ENCODE data around the gene PCNX1. TPM values are rescaled to one million over a fixed set of nuclear protein-coding genes. Genes with fewer than 3 reads are reported as not detected.

Gene PCNX1
- total and polyA plus RNA-seq, 4 donors: 5.7 to 41.2 (median 18.2) TPM

DNA sequence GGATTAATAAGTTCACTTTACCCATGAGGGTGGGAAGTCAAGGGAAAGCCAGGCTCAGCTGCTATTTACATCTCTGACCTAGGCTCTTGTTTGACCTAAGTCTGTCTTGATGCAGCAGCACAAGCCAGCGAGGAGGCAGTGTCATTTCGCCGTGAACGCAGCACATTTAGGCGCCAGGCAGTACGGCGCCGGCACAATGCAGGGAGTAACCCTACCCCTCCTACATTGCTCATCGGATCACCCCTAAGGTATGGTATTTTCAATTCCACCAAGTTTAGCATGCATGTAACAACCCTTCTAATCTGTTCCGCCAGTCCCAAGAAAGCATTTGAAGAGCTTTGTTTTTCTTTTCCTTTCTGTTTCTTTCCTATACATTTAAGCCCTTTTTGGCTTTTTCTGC lies 81.2 kb downstream of the PCNX1 start:
- Histone ChIP-seq H3K9me3 (ENCODE audit: control insufficient read depth in 4 of 4, low read length in 3 of 4) (no peaks in the 10 kb centered on the region), H3K4me1 (ENCODE audit: control insufficient read depth in 4 of 4, insufficient read depth in 4 of 4, low read length in 3 of 4) (peaks cover 0 to 2% (median under 1%) of the 10 kb centered on the region in 4 donors), H3K4me3 (ENCODE audit: low read depth in 1 of 3, low read length in 3 of 3) (no peak overlapping the region), H3K9ac (ENCODE audit: low read depth in 1 of 2, low read length in 2 of 2) (no peak overlapping the region), H3K27me3 (ENCODE audit: control insufficient read depth in 4 of 4, insufficient read depth in 4 of 4, low read length in 3 of 4) (no peaks in the 10 kb centered on the region), H3K27ac (ENCODE audit: low read depth in 1 of 2, low read length in 2 of 2) (no peak overlapping the region), H3K36me3 (ENCODE audit: control insufficient read depth in 4 of 4, insufficient read depth in 3 of 4, low read depth in 1 of 4, low read length in 3 of 4) (peaks cover 0 to 3% (median 0%) of the 10 kb centered on the region in 4 donors)
- no peak for TF ChIP-seq YY1 (IDR thresholded peaks at IDR 0.05)
- TF ChIP-seq, protein P1, sequence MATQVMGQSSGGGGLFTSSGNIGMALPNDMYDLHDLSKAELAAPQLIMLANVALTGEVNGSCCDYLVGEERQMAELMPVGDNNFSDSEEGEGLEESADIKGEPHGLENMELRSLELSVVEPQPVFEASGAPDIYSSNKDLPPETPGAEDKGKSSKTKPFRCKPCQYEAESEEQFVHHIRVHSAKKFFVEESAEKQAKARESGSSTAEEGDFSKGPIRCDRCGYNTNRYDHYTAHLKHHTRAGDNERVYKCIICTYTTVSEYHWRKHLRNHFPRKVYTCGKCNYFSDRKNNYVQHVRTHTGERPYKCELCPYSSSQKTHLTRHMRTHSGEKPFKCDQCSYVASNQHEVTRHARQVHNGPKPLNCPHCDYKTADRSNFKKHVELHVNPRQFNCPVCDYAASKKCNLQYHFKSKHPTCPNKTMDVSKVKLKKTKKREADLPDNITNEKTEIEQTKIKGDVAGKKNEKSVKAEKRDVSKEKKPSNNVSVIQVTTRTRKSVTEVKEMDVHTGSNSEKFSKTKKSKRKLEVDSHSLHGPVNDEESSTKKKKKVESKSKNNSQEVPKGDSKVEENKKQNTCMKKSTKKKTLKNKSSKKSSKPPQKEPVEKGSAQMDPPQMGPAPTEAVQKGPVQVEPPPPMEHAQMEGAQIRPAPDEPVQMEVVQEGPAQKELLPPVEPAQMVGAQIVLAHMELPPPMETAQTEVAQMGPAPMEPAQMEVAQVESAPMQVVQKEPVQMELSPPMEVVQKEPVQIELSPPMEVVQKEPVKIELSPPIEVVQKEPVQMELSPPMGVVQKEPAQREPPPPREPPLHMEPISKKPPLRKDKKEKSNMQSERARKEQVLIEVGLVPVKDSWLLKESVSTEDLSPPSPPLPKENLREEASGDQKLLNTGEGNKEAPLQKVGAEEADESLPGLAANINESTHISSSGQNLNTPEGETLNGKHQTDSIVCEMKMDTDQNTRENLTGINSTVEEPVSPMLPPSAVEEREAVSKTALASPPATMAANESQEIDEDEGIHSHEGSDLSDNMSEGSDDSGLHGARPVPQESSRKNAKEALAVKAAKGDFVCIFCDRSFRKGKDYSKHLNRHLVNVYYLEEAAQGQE (IDR thresholded peaks at IDR 0.05): no peak
- no peak for TF ChIP-seq RAD21 (IDR thresholded peaks at IDR 0.05)
- TF ChIP-seq, protein P2, sequence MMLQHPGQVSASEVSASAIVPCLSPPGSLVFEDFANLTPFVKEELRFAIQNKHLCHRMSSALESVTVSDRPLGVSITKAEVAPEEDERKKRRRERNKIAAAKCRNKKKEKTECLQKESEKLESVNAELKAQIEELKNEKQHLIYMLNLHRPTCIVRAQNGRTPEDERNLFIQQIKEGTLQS (IDR thresholded peaks at IDR 0.05): no peak
- TF ChIP-seq RXRA (IDR thresholded peaks at IDR 0.05): no peak
- no peak for TF ChIP-seq JUND (IDR thresholded peaks at IDR 0.05)
- TF ChIP-seq HNF4G (IDR thresholded peaks at IDR 0.05): no peak
- 96% methylated on average over 10 of the region's 10 CpGs for WGBS
- DNase-seq (ENCODE audit: low spot score): no peak

DNA sequence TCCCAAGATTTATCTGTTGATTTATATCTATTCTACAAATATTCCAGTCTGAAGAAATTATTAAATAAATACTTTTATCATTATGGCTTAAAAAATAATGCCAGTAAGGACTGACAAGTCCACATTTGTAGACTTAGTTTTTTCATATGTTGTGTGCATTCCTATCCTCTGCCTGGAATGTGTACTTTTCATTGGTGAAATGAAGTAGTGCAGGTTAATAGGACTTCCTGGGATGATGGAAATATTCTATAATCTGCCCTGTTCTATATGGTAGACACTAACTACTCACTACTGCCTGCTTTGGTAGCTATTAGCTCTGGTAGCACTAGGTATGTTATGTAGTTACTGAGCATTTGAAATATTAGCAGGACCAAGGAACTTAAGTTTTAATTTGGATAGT lies 86.7 kb downstream of the PCNX1 start:
- no peak overlapping the region for H3K27ac ChIP-seq (ENCODE audit: low read depth in 1 of 2, low read length in 2 of 2)
- peaks cover 0 to 6% (median 4%) of the 10 kb centered on the region in 4 donors for H3K36me3 ChIP-seq (ENCODE audit: control insufficient read depth in 4 of 4, insufficient read depth in 3 of 4, low read depth in 1 of 4, low read length in 3 of 4)
- no peaks in the 10 kb centered on the region for H3K27me3 ChIP-seq (ENCODE audit: control insufficient read depth in 4 of 4, insufficient read depth in 4 of 4, low read length in 3 of 4)
- no peaks in the 10 kb centered on the region for H3K9me3 ChIP-seq (ENCODE audit: control insufficient read depth in 4 of 4, low read length in 3 of 4)
- no peak overlapping the region for H3K4me3 ChIP-seq (ENCODE audit: low read depth in 1 of 3, low read length in 3 of 3)
- no peaks in the 10 kb centered on the region for H3K4me1 ChIP-seq (ENCODE audit: control insufficient read depth in 4 of 4, insufficient read depth in 4 of 4, low read length in 3 of 4)
- TF ChIP-seq HNF4A (conservative IDR thresholded peaks at IDR 0.05) (no peak), HNF4G (IDR thresholded peaks at IDR 0.05) (no peak), FOXA1 (IDR thresholded peaks at IDR 0.05) (no peak), NR2F2 (IDR thresholded peaks at IDR 0.05) (no peak), GABPA (IDR thresholded peaks at IDR 0.05 in 1 of 2, conservative IDR thresholded peaks at IDR 0.05 in 1 of 2) (no peak)
- TF ChIP-seq, protein P3, sequence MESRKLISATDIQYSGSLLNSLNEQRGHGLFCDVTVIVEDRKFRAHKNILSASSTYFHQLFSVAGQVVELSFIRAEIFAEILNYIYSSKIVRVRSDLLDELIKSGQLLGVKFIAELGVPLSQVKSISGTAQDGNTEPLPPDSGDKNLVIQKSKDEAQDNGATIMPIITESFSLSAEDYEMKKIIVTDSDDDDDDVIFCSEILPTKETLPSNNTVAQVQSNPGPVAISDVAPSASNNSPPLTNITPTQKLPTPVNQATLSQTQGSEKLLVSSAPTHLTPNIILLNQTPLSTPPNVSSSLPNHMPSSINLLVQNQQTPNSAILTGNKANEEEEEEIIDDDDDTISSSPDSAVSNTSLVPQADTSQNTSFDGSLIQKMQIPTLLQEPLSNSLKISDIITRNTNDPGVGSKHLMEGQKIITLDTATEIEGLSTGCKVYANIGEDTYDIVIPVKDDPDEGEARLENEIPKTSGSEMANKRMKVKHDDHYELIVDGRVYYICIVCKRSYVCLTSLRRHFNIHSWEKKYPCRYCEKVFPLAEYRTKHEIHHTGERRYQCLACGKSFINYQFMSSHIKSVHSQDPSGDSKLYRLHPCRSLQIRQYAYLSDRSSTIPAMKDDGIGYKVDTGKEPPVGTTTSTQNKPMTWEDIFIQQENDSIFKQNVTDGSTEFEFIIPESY (IDR thresholded peaks at IDR 0.05): no peak
- TF ChIP-seq, protein P2 (IDR thresholded peaks at IDR 0.05): no peak
- TF ChIP-seq, protein P4, sequence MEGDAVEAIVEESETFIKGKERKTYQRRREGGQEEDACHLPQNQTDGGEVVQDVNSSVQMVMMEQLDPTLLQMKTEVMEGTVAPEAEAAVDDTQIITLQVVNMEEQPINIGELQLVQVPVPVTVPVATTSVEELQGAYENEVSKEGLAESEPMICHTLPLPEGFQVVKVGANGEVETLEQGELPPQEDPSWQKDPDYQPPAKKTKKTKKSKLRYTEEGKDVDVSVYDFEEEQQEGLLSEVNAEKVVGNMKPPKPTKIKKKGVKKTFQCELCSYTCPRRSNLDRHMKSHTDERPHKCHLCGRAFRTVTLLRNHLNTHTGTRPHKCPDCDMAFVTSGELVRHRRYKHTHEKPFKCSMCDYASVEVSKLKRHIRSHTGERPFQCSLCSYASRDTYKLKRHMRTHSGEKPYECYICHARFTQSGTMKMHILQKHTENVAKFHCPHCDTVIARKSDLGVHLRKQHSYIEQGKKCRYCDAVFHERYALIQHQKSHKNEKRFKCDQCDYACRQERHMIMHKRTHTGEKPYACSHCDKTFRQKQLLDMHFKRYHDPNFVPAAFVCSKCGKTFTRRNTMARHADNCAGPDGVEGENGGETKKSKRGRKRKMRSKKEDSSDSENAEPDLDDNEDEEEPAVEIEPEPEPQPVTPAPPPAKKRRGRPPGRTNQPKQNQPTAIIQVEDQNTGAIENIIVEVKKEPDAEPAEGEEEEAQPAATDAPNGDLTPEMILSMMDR (IDR thresholded peaks at IDR 0.05; ENCODE audit: low read depth, low read length, missing input control): no peak
- TF ChIP-seq, protein P1 (IDR thresholded peaks at IDR 0.05): no peak
- H3K9ac ChIP-seq (ENCODE audit: low read depth in 1 of 2, low read length in 2 of 2): no peak overlapping the region
- no peak for DNase-seq (ENCODE audit: low spot score)

All from liver (tissue), 9 donors.